Neuronal stem cell (in vitro differentiated cells): ENCODE results near the gene PTPRR.

ENCODE experiments used
- DNase-seq: peaks from one replicate; pipeline ENCODE4 v3.0.0-alpha.2; 2013; ENCODE audit warnings: low spot score
- H2AFZ ChIP-seq: one replicate; pipeline ENCODE4 v1.6.1; 2013; ENCODE audit warnings: mild to moderate bottlenecking, low read length, inconsistent platforms
- H2AK5ac ChIP-seq: 2 replicates; pipeline ENCODE4 v1.6.1; 2013; ENCODE audit warnings: low read depth, mild to moderate bottlenecking, inconsistent platforms, low read length, moderate library complexity, mixed read lengths
- H2BK120ac ChIP-seq: 2 replicates; pipeline ENCODE4 v1.6.1; 2013; ENCODE audit warnings: low read depth, mild to moderate bottlenecking, inconsistent platforms, low read length, moderate library complexity, mixed read lengths
- H2BK12ac ChIP-seq: one replicate; pipeline ENCODE4 v1.6.1; 2013; ENCODE audit warnings: low read length, inconsistent platforms
- H2BK15ac ChIP-seq: 2 replicates; pipeline ENCODE4 v1.6.1; 2013; ENCODE audit warnings: mild to moderate bottlenecking, low read length, inconsistent platforms, mixed read lengths
- H2BK5ac ChIP-seq: one replicate; pipeline ENCODE4 v1.6.1; 2013; ENCODE audit warnings: inconsistent platforms, mild to moderate bottlenecking, low read length, moderate library complexity
- H3K14ac ChIP-seq: one replicate; pipeline ENCODE4 v1.6.1; 2013; ENCODE audit warnings: low read length, inconsistent platforms
- H3K18ac ChIP-seq: 2 replicates; pipeline ENCODE4 v1.6.1; 2013; ENCODE audit warnings: low read length, inconsistent platforms
- H3K23ac ChIP-seq: 2 replicates; pipeline ENCODE4 v1.6.1; 2013; ENCODE audit warnings: low read depth, mild to moderate bottlenecking, mixed read lengths, low read length, inconsistent platforms; ENCODE audit not compliant: poor library complexity
- H3K27ac ChIP-seq: replicated peaks from 3 replicates; pipeline ENCODE4 v1.5.1; 2013; ENCODE audit warnings: low read length, inconsistent platforms
- H3K27me3 ChIP-seq, 3 experiments: 2 replicates each; pipeline ENCODE4 v1.6.1; 2013; ENCODE audit warnings: low read length in 3 of 3, mild to moderate bottlenecking in 2 of 3, inconsistent platforms in 1 of 3, low read depth in 1 of 3, mixed read lengths in 1 of 3, moderate library complexity in 1 of 3; ENCODE audit not compliant: control insufficient read depth in 3 of 3, insufficient read depth in 3 of 3
- H3K36me3 ChIP-seq, 2 donors: replicated peaks in 1 of 2; 2 replicates each; pipeline ENCODE4 v1.6.1; 2013; ENCODE audit warnings: low read length in 2 of 2; ENCODE audit not compliant: control insufficient read depth in 2 of 2, insufficient read depth in 2 of 2
- H3K4ac ChIP-seq: 2 replicates; pipeline ENCODE4 v1.6.1; 2013; ENCODE audit warnings: inconsistent platforms, mild to moderate bottlenecking, low read length, moderate library complexity
- H3K4me1 ChIP-seq, 2 donors: 1 replicate in 1 of 2; 2 replicates in 1 of 2; pipeline ENCODE4 v1.6.1; 2013; ENCODE audit warnings: low read length in 2 of 2, low read depth in 1 of 2; ENCODE audit not compliant: control insufficient read depth in 2 of 2, insufficient read depth in 1 of 2
- H3K4me2 ChIP-seq: one replicate; pipeline ENCODE4 v1.6.1; 2013; ENCODE audit warnings: mild to moderate bottlenecking, low read length, inconsistent platforms; ENCODE audit not compliant: insufficient read depth, poor library complexity, severe bottlenecking
- H3K4me3 ChIP-seq, 2 donors: 2 replicates each; pipeline ENCODE4 v1.5.1; 2013; ENCODE audit warnings: low read length in 2 of 2, mild to moderate bottlenecking in 2 of 2, inconsistent platforms in 1 of 2, moderate library complexity in 1 of 2
- H3K79me1 ChIP-seq: one replicate; pipeline ENCODE4 v1.6.1; 2013; ENCODE audit warnings: low read depth, mild to moderate bottlenecking, inconsistent platforms, low read length, moderate library complexity
- H3K9ac ChIP-seq: one replicate; pipeline ENCODE4 v1.6.1; 2013; ENCODE audit warnings: mild to moderate bottlenecking, low read depth, low read length, inconsistent platforms; ENCODE audit not compliant: poor library complexity
- H3K9me3 ChIP-seq, 2 donors: replicated peaks in 1 of 2; 2 replicates each; pipeline versions ENCODE3 to v1.6.1; 2013; ENCODE audit warnings: low read length in 2 of 2, mild to moderate bottlenecking in 2 of 2, inconsistent platforms in 1 of 2, low read depth in 1 of 2, mixed read lengths in 1 of 2, moderate library complexity in 1 of 2; ENCODE audit not compliant: control insufficient read depth in 2 of 2, insufficient read depth in 1 of 2
- H4K8ac ChIP-seq: one replicate; pipeline ENCODE4 v1.6.1; 2013; ENCODE audit warnings: low read depth, mild to moderate bottlenecking, inconsistent platforms, low read length, moderate library complexity
- H4K91ac ChIP-seq: one replicate; pipeline ENCODE4 v1.6.1; 2013; ENCODE audit warnings: low read length, low read depth, mild to moderate bottlenecking, inconsistent platforms; ENCODE audit not compliant: poor library complexity
- WGBS, 2 donors: extraction: QIAGEN DNeasy Blood & Tissue Kit; methylation state at CpG; one replicate each; pipeline ENCODE4 v1.1.7; 2013; ENCODE audit warnings: missing lambda C conversion rate in 2 of 2, mixed read lengths in 1 of 2; ENCODE audit not compliant: insufficient read length in 2 of 2, insufficient replicate concordance in 1 of 2; ENCODE audit errors: extremely low coverage in 2 of 2; 5-methylcytosine and 5-hydroxymethylcytosine counted together

The PTPRR gene

GRCh38 chr12:70667253-70667652 is 253.3 kb downstream of the PTPRR start:
- H2BK120ac ChIP-seq: no peak overlapping the region
- no peak overlapping the region for H3K4ac ChIP-seq
- no CpG with 5 or more reads among the region's 2 CpGs for WGBS, 2 donors

GRCh38 chr12:70666364-70666763 is 254.2 kb downstream of the PTPRR start:
- H3K4me2 ChIP-seq: no peak overlapping the region
- H3K4me1 ChIP-seq: peaks cover 0 to 9% of the 10 kb centered on the region in 2 donors
- no peaks in the 10 kb centered on the region for H3K79me1 ChIP-seq
- no peaks in the 10 kb centered on the region for H3K27me3 ChIP-seq
- no peak overlapping the region for H2AFZ ChIP-seq
- H3K4me3 ChIP-seq: no peak overlapping the region
- no peak overlapping the region for H3K9ac ChIP-seq
- H2BK120ac ChIP-seq: no peak overlapping the region
- WGBS, 2 donors: no CpG with 5 or more reads among the region's 1 CpG
- DNase-seq: no peak
- no peak overlapping the region for H2BK12ac ChIP-seq
- H3K36me3 ChIP-seq: no peaks in the 10 kb centered on the region
- H4K91ac ChIP-seq: no peak overlapping the region
- H3K14ac ChIP-seq: no peak overlapping the region
- H2AK5ac ChIP-seq: no peak overlapping the region
- H2BK5ac ChIP-seq: no peak overlapping the region
- H4K8ac ChIP-seq: no peak overlapping the region
- H3K4ac ChIP-seq: no peak overlapping the region
- H3K23ac ChIP-seq: no peak overlapping the region
- H3K9me3 ChIP-seq: no peaks in the 10 kb centered on the region
- H3K27ac ChIP-seq: no peak overlapping the region
- H3K18ac ChIP-seq: no peak overlapping the region
- no peak overlapping the region for H2BK15ac ChIP-seq

More at GRCh38 chr12:70667253-70667652, 253.3 kb downstream of the PTPRR start:
- H3K9me3 ChIP-seq: no peaks in the 10 kb centered on the region
- no peak overlapping the region for H3K4me3 ChIP-seq
- H2AK5ac ChIP-seq: no peak overlapping the region
- no peak overlapping the region for H3K14ac ChIP-seq
- no peaks in the 10 kb centered on the region for H3K36me3 ChIP-seq
- H3K27me3 ChIP-seq: no peaks in the 10 kb centered on the region
- no peak overlapping the region for H2BK12ac ChIP-seq
- H3K79me1 ChIP-seq: no peaks in the 10 kb centered on the region
- H3K4me1 ChIP-seq: peaks cover 0 to 9% of the 10 kb centered on the region in 2 donors
- H3K4me2 ChIP-seq: no peak overlapping the region
- no peak overlapping the region for H2BK5ac ChIP-seq
- no peak overlapping the region for H4K8ac ChIP-seq
- no peak overlapping the region for H2AFZ ChIP-seq
- H4K91ac ChIP-seq: peak overlapping the region; percentile 59
- no peak overlapping the region for H3K9ac ChIP-seq
- no peak overlapping the region for H3K27ac ChIP-seq
- peak overlapping the region; percentile 86 for H3K23ac ChIP-seq
- DNase-seq: no peak
- no peak overlapping the region for H3K18ac ChIP-seq
- no peak overlapping the region for H2BK15ac ChIP-seq

- H3K9ac ChIP-seq: no peak overlapping the region
- no peaks in the 10 kb centered on the region for H3K36me3 ChIP-seq
- no peak overlapping the region for H2BK15ac ChIP-seq
- H3K23ac ChIP-seq: no peak overlapping the region
- no peak overlapping the region for H2BK5ac ChIP-seq
- H4K8ac ChIP-seq: no peak overlapping the region
- no peak overlapping the region for H2BK12ac ChIP-seq
- H2BK120ac ChIP-seq: no peak overlapping the region
- no peaks in the 10 kb centered on the region for H3K27me3 ChIP-seq
- peak; percentile 55 for DNase-seq
- no peak overlapping the region for H3K18ac ChIP-seq
- no peak overlapping the region for H2AK5ac ChIP-seq
- peak overlapping the region; percentile 48 for H3K4me2 ChIP-seq
- peak overlapping the region; percentile 70 for H3K27ac ChIP-seq
- no peak overlapping the region for H3K14ac ChIP-seq
- WGBS, 2 donors: no CpG with 5 or more reads among the region's 7 CpGs
- H3K79me1 ChIP-seq: no peaks in the 10 kb centered on the region
- no peaks in the 10 kb centered on the region for H3K9me3 ChIP-seq
- H2AFZ ChIP-seq: peak overlapping the region; percentile 59
- H3K4me3 ChIP-seq: no peak overlapping the region
- peaks cover 0 to 9% of the 10 kb centered on the region in 2 donors for H3K4me1 ChIP-seq
- no peak overlapping the region for H4K91ac ChIP-seq
- H3K4ac ChIP-seq: no peak overlapping the region
These were observed 256.1 kb downstream of the PTPRR start for GRCh38 chr12:70664465-70664881.

- H3K4me1 ChIP-seq: peaks cover 0 to 9% of the 10 kb centered on the region in 2 donors
- H2AFZ ChIP-seq: peak overlapping the region; percentile 59
- no peak overlapping the region for H2BK120ac ChIP-seq
- H4K91ac ChIP-seq: no peak overlapping the region
- no peaks in the 10 kb centered on the region for H3K79me1 ChIP-seq
- no peaks in the 10 kb centered on the region for H3K27me3 ChIP-seq
- no peak overlapping the region for H2AK5ac ChIP-seq
- peak overlapping the region; percentile 2 for H3K4me2 ChIP-seq
- H2BK15ac ChIP-seq: no peak overlapping the region
- H3K9ac ChIP-seq: no peak overlapping the region
- no peak overlapping the region for H4K8ac ChIP-seq
- no peak overlapping the region for H3K4me3 ChIP-seq
- H2BK12ac ChIP-seq: no peak overlapping the region
- H3K4ac ChIP-seq: no peak overlapping the region
- H2BK5ac ChIP-seq: no peak overlapping the region
- no peak for DNase-seq
- no CpG with 5 or more reads among the region's 1 CpG for WGBS, 2 donors
- H3K27ac ChIP-seq: no peak overlapping the region
- no peaks in the 10 kb centered on the region for H3K36me3 ChIP-seq
- H3K9me3 ChIP-seq: no peaks in the 10 kb centered on the region
- H3K23ac ChIP-seq: no peak overlapping the region
- no peak overlapping the region for H3K14ac ChIP-seq
- no peak overlapping the region for H3K18ac ChIP-seq
These were observed 256.7 kb downstream of the PTPRR start for GRCh38 chr12:70663838-70664237.
